GM10847 (cell line): ENCODE results near the gene DOK3.
A peak's percentile ranks its signal among the peaks of the same experiment; 100 is the strongest.

ENCODE experiments used
- POLR2A ChIP-seq: IDR thresholded peaks from 2 replicates; pipeline ENCODE4 v1.6.1; 2011; ENCODE audit not compliant: insufficient read length; ENCODE audit errors: extremely low read depth

Gene DOK3

GRCh38 chr5:177497292-177498012 lies 12.2 kb downstream of the DOK3 start, which contains the start of gene PDLIM7:
TSS of gene PDLIM7 (minus strand) at chr5:177497604. CDS start at chr5:177496512, 1,092 bp downstream.
- peak; percentile 90 for TF ChIP-seq POLR2A

- TF ChIP-seq POLR2A, result no peak
These were observed 12.8 kb downstream of the DOK3 start for GRCh38 chr5:177496727-177497291.

GRCh38 chr5:177496070-177496726 lies 13.4 kb downstream of the DOK3 start:
- TF ChIP-seq POLR2A, result no peak

GRCh38 chr5:177495243-177496060 lies 14.2 kb downstream of the DOK3 start:
- no peak for TF ChIP-seq POLR2A

- no peak for TF ChIP-seq POLR2A
These were observed 15.1 kb downstream of the DOK3 start for GRCh38 chr5:177494346-177495195.

- no peak for TF ChIP-seq POLR2A
These were observed 15.8 kb downstream of the DOK3 start for GRCh38 chr5:177493795-177494345.

GRCh38 chr5:177492841-177493240 lies 16.8 kb downstream of the DOK3 start:
- TF ChIP-seq POLR2A, result no peak

GRCh38 chr5:177491983-177492746 lies 17.5 kb downstream of the DOK3 start:
- no peak for TF ChIP-seq POLR2A

- TF ChIP-seq POLR2A, result no peak
These were observed 18.1 kb downstream of the DOK3 start for GRCh38 chr5:177491429-177491945.

- TF ChIP-seq POLR2A, result no peak
These were observed 18.6 kb downstream of the DOK3 start for GRCh38 chr5:177490992-177491391.

GRCh38 chr5:177490311-177490991 lies 19.2 kb downstream of the DOK3 start:
- no peak for TF ChIP-seq POLR2A

- TF ChIP-seq POLR2A, result no peak
These were observed 20.4 kb downstream of the DOK3 start for GRCh38 chr5:177489119-177489716.
